BE2C (cell line): ENCODE measurements around the gene ZCCHC7.
"Not testable (repeated sequence)": the region's sequence is repeated elsewhere in the genome, so short reads cannot be mapped to it uniquely, and the experiment has no call there.

Experiments
- DNase-seq: peaks from one replicate; pipeline ENCODE4 v3.0.0-alpha.2; 2020
- H3K27me3 ChIP-seq: fragments of 250-450 bp; sonication (Bioruptor Pico); 2 replicates; pipeline ENCODE4 v1.5.1; 2020; ENCODE audit warnings: mild to moderate bottlenecking
- H3K36me3 ChIP-seq: fragments of 250-450 bp; sonication (Bioruptor Pico); 2 replicates; pipeline ENCODE4 v1.5.1; 2020; ENCODE audit warnings: mild to moderate bottlenecking
- H3K4me1 ChIP-seq: fragments of 250-450 bp; sonication (Bioruptor Pico); 2 replicates; pipeline ENCODE4 v1.5.1; 2020
- H3K4me3 ChIP-seq: 2 replicates; pipeline ENCODE4 v1.5.1; 2011; ENCODE audit warnings: low read depth, low read length
- H3K9me3 ChIP-seq: fragments of 250-450 bp; sonication (Bioruptor Pico); 2 replicates; pipeline ENCODE4 v1.5.1; 2020
- TF ChIP-seq, protein P1 (sequence below): IDR thresholded peaks from 2 replicates; pipeline ENCODE4 v1.5.1; 2012; ENCODE audit warnings: mild to moderate bottlenecking, low read depth, low read length

Gene ZCCHC7

GRCh38 chr9:37198039-37198729, 77.8 kb downstream of the ZCCHC7 start:
- DNase-seq: no peak
- TF ChIP-seq, protein P1, sequence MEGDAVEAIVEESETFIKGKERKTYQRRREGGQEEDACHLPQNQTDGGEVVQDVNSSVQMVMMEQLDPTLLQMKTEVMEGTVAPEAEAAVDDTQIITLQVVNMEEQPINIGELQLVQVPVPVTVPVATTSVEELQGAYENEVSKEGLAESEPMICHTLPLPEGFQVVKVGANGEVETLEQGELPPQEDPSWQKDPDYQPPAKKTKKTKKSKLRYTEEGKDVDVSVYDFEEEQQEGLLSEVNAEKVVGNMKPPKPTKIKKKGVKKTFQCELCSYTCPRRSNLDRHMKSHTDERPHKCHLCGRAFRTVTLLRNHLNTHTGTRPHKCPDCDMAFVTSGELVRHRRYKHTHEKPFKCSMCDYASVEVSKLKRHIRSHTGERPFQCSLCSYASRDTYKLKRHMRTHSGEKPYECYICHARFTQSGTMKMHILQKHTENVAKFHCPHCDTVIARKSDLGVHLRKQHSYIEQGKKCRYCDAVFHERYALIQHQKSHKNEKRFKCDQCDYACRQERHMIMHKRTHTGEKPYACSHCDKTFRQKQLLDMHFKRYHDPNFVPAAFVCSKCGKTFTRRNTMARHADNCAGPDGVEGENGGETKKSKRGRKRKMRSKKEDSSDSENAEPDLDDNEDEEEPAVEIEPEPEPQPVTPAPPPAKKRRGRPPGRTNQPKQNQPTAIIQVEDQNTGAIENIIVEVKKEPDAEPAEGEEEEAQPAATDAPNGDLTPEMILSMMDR: no peak
- H3K4me1 ChIP-seq: peaks cover 54% of the 10 kb centered on the region
- no peaks in the 10 kb centered on the region for H3K27me3 ChIP-seq
- no peak overlapping the region for H3K4me3 ChIP-seq
- H3K36me3 ChIP-seq: no peaks in the 10 kb centered on the region
- no peaks in the 10 kb centered on the region for H3K9me3 ChIP-seq

GRCh38 chr9:37198831-37199230, 78.5 kb downstream of the ZCCHC7 start:
- peaks cover 51% of the 10 kb centered on the region for H3K4me1 ChIP-seq
- DNase-seq: no peak

GRCh38 chr9:37200433-37201005, 80.1 kb downstream of the ZCCHC7 start:
- Histone ChIP-seq H3K4me3 (no peak overlapping the region), H3K36me3 (no peaks in the 10 kb centered on the region), H3K4me1 (peaks cover 41% of the 10 kb centered on the region), H3K27me3 (no peaks in the 10 kb centered on the region), H3K9me3 (no peaks in the 10 kb centered on the region)
- TF ChIP-seq, protein P1: no peak
- DNase-seq: no peak

More at GRCh38 chr9:37198831-37199230, 78.5 kb downstream of the ZCCHC7 start:
- no peak overlapping the region for H3K4me3 ChIP-seq
- no peaks in the 10 kb centered on the region for H3K36me3 ChIP-seq
- no peaks in the 10 kb centered on the region for H3K9me3 ChIP-seq
- TF ChIP-seq, protein P1: no peak
- no peaks in the 10 kb centered on the region for H3K27me3 ChIP-seq

- no peak for DNase-seq
- no peaks in the 10 kb centered on the region for H3K27me3 ChIP-seq
- TF ChIP-seq, protein P1: no peak
- H3K4me1 ChIP-seq: peaks cover 30% of the 10 kb centered on the region
- H3K36me3 ChIP-seq: no peaks in the 10 kb centered on the region
- H3K9me3 ChIP-seq: no peaks in the 10 kb centered on the region
- H3K4me3 ChIP-seq: no peak overlapping the region
These were observed 81.2 kb downstream of the ZCCHC7 start for GRCh38 chr9:37201581-37201980.

DNA sequence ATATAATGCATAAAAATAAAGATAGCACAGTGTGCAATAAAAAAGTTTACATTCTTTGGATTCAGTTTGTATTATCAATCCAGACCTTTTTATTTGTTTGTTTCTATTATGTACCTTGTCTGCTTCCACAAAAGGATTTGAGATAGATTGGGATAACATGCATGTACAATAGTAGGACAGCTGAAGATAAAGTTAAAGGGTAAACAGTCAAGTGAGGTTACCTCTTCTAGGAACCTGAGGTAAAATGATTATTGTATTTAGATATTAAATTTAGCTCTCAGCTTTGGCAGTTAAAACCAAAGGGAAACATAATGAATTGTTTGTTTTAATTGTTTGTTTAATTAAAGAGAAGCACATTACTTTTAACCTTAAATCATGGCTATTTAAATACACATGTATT, 81.7 kb downstream of the ZCCHC7 start:
- Histone ChIP-seq H3K4me1 (peaks cover 27% of the 10 kb centered on the region), H3K4me3 (no peak overlapping the region), H3K36me3 (no peaks in the 10 kb centered on the region), H3K27me3 (no peaks in the 10 kb centered on the region), H3K9me3 (no peaks in the 10 kb centered on the region)
- no peak for DNase-seq
- TF ChIP-seq, protein P1: no peak

GRCh38 chr9:37203456-37203855, 83.1 kb downstream of the ZCCHC7 start:
- not testable (repeated sequence) for DNase-seq, H3K36me3 ChIP-seq, H3K9me3 ChIP-seq, H3K4me3 ChIP-seq, H3K27me3 ChIP-seq
- H3K4me1 ChIP-seq: peaks cover 17% of the 10 kb centered on the region
